Limb (tissue), 2 donors: ENCODE data around the gene TLCD3B.
"Not testable (repeated sequence)": the region's sequence is repeated elsewhere in the genome, so short reads cannot be mapped to it uniquely, and the experiment has no call there.

Experiments used
- DNase-seq, 2 donors: peaks; one replicate each; pipeline ENCODE4 v3.0.0-alpha.2; 2016; ENCODE audit errors: extremely low spot score in 2 of 2

Gene TLCD3B

DNA sequence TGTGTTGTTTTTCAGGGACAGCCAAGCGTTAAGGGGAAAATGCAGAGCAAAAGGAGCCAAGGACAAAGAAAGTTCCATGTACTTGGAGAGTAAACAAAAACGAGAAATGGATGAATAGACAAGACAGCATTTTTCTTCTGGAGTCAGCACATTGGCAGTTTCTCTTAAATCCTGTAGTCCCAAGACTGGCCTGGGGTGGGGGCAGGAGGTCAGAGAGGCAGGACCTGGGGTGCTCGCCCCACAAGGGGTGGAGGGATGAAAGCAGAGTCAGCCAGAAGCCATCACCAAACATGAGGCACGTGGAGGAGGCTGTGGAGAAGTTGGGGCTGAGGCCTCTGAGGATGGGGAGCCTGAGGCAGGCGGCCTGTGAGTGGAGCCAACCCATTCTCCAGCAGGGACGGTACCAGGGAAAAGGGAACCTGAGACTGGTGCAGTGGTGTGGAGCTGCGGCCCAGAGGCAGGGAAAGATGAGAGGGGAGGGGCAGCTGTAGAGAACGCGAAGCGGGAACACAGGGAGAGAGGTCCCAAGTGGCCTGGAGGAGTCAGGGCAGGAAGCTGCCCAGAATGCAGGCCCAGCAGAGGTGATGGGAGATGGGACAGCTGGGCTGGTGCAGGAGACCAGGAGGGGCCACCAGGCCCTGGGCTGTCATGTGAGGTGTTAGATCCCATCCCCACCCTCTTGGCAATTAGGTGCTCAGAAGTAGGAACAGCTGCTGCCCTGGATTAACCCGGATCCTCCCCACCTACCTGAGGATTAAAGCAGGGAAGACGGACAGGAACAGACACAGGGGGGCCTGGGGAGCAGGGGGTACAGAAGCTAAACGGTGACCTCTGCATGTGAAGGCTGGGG lies 3.3 kb downstream of the TLCD3B start:
- DNase-seq = no peak

DNA sequence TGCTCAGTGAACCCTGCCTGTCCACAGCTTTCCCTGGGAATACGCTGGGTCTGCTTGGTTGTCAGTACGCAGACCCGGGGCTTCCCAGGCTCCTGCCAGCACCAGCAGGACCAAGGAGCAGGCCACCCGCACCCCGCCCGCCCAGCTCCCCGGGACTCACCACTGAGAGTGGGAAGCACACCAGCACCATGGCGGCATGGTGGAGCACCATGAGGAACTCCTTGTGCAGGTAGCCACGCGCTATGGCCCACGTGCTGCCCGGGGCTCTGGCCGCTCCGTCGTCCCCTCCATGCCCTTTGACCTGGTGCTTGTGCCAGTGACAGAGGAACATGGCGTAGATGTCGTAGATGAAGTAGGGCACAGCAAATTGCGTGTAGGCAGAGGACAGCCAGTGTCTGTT lies 4.6 kb downstream of the TLCD3B start:
- no peak for DNase-seq

DNA sequence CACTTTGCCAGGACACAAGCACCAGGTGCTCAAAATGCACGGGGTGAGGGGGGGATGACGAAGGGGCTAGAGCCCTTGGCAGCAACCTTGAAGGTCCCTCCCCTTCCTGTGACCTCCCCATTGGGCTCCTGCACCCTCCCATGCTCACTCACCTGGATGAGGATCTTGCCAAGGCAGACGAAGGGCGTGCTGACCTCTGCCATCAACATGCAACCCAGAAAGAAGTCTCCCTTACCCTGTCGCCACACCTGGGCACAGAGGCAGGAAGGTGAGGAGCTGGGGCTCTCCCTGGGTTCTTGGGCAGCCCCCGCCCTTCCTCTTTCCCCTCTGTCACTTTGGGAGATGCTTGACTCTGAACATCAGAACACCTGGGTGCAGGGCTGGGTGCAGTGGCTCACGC lies 5.5 kb downstream of the TLCD3B start:
- no peak for DNase-seq

DNA sequence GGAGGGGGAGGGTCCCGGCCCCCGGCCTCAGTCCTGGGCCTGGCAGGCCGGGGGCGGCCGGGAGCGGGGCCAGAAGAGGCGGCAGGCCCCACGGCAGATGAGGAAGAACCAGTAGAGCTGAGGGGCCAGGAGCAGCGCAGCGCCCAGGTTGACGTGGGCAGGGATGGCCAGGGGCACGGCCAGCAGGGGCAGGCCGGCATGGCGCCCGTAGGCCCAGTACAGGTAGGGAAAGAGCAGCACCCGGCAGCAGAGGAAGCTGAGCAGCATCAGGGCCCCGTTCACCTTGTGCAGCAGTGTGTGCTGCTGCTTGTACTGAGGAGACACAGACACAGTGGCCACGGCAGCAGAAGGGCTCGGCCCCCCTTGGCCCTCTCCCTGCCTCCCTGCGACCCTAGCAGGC lies 5.9 kb downstream of the TLCD3B start:
- DNase-seq = no peak

DNA sequence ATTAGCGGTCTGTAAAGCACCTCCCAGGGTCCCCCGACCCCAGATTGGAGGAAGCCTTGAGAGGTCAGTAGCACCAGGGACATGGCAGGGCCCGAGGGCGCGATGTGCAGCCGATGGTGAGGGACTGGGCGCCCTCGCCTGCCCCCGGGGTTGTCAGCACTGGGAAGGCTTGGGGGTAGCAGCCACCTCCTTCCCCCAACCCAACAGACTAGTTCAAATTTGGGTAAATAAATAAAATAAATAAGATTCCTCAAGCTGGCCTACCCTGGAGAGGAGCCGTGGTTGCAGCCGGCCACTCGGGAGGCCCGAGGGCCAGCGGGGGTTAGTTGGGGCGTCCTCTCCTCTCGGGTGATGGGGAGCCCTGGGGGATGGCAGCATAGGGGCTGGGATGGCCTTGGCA lies 6.6 kb downstream of the TLCD3B start:
- DNase-seq = no peak

DNA sequence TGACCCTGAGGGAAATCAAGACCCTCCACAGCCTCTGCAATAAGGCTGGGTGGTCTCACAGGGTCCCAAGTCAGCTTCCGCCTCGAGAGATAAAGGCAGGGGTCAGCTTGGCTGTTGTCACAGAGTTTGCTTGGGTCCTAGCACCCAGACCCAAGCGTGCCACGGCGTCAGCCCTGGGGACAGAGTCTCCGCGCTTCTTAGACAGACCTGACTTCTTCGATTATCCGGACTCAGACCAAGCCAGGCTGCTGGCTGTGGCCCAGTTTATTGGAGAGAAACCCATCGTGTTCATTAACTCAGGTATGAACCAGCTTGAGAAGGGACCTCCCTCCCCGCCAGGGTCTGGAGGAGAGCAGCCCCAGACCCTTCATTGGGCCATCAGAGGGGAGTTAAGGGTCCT lies 7.5 kb downstream of the TLCD3B start:
- DNase-seq = no peak

DNA sequence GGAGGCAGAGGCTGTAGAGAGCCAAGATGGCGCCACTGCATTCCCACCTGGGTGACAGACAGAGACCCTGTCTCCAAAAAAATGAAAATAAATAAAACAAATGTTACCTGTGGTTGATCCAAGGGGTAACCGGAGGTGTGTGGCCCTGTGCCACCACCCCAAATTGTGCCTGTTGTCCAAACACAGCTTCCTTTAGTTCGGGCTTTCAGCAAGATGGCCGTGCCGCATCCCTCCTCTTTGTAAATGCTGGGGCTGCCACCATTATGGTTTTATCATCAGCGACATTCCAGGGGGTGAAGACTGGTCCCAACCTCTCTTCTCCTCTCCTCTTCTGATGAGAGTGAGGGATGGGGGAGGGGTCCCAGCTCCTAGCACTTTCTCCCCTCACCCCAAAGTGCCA lies 8.2 kb downstream of the TLCD3B start, which contains the start of gene C16orf92:
Gene C16orf92, plus strand, starts transcription at position 312 of the 400 bp plus-strand sequence. CDS start 143 bp downstream, outside the sequence.
- no peak for DNase-seq

DNA sequence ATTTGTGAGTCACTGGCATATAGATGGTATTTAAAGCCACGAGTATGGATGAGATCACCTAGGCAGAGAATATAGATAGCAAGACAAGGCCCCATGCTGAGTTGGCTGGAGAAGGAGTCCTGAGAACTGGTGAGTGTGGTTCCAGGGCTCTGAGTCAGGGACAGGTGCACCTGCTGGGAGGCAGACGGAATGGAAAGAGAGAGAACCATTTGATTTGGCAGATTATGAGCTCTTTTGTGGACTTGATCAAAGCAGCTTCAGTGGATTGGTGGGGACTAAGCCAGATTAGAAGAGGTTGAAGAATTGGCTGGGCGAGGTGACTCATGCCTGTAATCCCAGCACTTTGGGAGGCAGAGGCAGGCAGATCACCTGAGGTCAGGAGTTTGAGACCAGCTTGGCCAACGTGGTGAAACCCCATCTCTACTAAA lies 12.3 kb downstream of the TLCD3B start:
- DNase-seq = no peak

DNA sequence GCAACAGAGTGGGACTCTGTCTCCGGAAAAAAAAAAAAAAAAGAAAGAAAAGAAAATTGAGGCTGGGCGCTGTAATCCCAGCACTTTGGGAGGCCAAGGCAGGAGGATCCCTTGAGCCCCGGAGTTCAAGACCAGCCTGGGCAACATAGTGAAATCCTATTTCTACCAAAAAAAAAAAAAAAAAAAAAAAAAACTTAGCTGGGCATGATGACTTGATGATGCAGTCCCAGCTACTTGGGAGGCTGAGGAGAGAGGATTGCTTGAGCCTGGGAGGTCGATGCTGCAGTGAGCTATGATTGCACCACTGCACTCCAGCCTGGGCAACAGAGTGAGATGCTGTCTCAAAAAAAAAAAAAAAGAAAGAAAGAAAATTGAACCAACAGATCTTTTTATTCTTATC lies 13.1 kb downstream of the TLCD3B start:
- not testable (repeated sequence) for DNase-seq

DNA sequence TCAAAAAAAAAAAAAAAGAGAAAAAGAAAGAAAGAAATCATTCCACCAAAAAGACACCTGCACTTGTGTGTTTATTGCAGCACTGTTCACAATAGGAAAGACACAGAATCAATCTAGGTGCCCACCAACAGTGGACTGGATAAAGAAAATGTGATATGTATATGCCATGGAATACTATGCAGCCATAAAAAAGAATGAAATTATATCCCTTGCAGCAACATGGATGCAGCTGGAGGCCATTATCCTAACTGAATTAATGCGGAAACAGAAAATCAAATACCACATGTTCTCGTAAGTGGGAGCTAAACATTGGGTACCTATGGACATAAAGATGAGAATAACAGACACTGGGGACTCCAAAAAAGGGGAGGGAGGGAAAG lies 13.8 kb downstream of the TLCD3B start:
- no peak for DNase-seq

DNA sequence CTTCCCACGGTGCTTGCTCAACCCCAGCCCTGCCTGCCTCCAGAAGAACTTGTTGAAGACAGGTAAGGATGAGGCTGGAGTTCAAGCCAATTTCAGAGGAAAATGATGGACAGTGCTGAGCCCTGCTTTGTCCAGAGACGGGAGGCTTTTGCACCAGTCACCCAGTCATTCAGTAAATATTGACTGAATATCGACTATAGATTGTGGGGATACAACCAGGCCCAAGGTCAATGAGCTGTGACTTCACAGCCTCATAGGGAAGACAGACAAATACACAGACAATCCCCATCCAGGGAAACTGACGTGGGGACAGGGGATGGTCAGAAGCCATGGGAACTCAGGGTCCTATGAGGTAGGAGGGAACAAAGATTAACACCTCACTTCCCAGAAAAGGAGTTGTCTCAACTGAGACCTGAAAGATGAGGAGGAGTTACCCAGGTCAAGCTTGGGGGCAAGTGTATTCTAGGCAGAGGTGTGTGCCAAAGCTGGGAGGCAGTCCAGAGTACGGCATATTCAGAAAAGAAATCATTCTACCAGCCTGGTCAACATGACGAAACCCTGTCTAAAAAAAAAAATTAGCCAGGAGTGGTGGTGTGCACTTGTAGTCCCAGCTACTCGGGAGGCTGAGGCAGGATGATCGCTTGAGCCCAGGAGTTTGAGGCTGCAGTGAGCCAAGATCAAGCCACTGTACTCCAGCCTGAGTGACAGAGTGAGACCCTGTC lies 14.4 kb downstream of the TLCD3B start:
- no peak for DNase-seq

DNA sequence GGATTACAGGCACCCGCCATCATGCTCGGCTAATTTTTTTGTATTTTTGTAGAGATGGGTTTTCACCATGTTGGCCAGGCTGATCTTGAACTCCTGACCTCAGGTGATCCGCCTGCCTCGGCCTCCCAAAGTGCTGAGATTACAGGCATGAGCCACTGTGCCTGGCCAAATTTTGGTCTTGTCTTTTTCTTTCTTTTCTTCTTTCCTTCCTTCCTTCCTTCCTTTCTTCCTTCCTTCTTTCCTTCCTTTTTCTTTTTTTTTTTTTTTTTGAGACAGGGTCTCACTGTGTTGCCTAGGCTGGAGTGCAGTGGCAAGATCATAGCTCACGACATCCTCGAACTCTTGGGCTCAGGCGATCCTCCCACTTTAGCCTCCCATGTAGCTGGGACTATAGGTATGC lies 15.6 kb downstream of the TLCD3B start:
- DNase-seq = not testable (repeated sequence)

DNA sequence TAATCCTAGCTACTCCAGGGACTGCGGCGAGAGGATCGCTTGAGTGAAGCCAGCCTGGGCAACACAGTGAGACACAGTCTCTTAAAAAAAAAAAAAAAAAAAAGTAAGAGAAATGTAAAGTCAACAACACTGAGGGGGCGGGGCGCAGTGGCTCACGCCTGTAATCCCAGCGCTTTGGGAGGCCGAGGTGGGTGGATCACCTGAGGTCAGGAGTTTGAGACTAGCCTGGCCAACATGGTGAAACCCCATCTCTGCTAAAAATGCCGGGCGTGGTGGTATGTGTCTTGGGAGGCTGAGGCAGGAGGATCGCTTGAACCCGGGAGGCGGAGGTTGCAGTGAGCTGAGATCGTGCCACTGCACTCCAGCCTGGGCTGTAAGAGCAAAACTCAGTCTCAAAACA lies 18.5 kb downstream of the TLCD3B start:
- not testable (repeated sequence) for DNase-seq

DNA sequence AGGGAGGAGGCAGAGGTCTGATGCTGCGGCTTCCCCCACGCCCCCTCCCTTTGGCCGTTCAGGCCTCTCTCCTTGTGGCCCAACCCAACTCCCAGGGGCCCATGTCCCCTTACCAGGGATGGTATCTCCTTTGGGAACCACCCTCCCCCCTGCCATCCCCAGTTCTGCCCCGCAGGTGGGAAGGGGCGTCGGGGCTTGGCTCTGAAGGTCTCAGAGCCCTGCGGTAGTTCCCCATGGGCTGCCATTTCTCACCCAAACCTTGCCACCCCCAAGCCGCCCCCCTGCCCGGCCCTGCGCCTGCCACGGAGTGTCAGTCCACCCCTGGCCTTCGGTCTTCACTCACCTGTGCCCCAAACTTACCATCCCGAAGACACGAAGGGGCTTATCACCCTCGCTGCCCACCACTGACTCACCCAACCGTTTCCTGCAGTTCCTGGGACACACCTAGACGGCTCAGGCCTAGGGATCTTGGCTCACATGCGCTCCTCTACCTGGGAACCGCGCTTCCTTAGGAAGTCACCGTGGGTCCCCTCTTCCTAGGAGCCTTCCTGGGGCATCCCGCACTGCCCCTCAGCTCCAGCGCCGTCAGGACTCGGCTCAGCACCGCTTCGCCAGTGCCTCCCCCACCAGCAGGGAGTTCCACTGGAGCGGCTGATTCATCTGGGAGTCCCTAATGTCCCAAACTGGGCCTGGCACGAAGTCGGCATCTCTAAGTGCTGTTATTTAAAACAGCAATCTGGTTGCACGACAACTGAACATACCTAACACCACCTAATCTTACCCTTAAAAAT lies 19.2 kb downstream of the TLCD3B start:
- DNase-seq = peak in 1 of 2 donors; percentile 29

DNA sequence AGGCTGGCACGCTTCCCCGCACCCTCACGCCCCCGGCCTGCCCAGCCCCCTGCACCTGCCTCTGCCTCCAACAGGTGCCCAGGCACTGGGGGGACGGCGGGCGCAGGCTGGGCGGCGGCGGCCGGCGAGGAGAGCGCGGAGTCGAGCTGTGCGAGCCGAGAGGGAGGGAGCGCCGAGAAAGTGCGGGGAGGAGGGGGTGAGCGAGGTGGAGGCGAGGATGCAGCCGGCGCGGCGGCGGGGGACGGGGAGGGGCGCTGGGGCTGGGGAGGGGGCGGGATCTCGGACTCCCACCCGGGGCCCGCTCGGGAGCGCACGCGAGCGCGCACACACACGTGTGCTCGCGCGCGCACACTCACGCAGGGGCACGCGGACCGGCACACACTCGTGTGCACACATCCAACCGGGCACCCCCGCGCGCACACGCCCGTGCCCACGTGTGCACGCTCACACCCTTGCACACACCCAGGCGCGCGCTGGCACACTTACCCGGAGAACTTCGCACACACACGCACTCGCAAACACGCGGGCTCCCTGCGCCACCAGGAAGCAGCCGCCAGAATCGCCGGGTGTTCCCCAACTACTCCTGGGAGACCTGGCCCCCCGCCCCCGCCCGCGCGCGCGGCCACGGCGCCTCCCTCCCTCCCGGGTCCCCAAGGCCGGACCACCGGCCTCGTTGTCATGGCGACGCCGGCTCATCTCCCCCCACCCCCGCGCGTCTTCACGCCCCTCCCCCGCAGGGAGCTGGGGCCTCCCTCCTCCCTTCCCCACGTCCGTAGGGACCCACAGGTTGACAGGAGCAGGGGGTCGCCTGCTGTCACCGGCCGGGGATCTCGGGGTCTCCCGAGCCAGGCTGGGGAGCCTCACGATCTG lies 20.0 kb downstream of the TLCD3B start, which contains the start of gene DOC2A:
Gene DOC2A, minus strand, starts transcription at position 184 of the 870 bp plus-strand sequence. CDS start 805 bp downstream, outside the sequence.
- DNase-seq = peak in 1 of 2 donors; percentile 74

DNA sequence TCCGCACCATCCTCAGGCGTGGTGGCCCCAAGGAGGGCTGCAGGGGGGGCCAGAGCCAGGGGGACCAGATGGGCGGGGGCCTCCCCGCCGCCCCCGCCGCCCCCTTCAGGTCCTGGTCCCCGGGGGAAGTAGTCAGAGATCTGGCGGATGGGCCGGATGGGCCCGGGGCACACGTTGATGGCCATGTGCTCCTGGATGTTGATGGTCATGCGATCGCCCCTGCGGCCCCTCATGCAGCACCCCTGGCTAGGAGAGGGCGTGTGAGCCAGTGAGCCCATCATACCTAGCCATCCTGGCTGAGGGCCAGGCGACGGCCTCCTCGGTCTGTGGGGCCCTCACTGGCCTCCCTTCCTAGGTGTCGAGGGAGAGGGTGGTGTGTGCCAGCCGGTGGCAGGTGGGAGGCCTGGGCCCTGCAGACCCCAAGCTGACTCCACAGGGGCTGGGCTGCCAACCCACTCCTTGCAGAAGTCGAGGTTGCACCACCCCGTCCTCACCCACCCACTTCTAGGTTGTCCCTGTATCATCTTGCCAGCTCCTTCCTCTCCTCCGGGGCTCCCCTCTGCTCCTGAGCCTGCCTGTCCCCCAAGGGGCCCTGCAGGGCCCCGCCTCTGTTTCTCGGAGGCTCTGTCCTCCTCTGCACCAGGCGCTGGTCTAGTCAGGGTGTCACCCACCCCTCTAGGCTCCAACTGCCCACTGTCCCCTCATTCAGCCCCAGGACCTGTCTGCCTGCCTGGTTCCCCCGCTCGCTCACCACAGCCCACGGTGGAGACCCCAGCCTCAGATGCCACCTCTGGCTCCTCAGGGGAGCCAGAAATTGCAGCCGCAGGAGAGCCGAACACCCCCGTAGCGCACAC lies 20.9 kb downstream of the TLCD3B start:
- DNase-seq = no peak

DNA sequence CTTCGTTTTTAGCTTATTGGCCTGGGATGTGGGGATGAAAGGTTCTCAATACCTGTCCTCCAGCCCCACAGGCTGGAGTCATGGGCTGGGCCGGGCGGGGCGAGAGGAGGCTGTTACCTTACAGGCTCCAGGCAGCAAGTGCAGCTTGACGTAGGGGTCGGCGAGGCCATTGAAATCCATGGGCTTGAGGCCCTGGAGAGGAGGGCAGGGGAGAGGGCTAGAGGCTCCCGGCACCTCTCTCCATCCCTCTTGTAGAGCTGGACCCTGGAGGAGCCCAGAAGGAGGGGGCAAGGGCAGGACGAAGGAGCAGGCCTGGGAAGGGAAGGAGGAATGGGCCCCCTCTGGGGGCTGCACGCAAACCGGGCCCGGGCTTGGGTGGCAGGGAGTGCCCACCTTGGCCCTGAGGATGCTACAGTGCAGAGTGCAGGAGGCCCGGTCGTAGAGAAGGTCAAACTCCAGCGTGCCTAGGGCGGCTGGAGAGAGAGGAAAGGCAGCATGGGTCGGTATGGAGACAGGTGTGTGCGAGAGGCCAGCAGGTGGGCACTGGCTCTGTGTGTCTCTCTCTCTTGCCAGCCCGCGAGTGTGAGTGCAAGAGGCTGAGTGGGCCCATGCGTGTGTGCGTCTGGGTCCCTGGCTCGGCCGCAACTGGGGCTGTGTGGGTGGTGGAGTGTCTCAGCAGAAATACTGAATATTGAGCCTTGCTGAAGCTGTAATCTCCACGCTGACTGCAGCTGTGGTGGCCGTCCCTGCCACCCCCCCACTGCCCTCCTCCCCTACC lies 21.8 kb downstream of the TLCD3B start:
- DNase-seq = no peak

DNA sequence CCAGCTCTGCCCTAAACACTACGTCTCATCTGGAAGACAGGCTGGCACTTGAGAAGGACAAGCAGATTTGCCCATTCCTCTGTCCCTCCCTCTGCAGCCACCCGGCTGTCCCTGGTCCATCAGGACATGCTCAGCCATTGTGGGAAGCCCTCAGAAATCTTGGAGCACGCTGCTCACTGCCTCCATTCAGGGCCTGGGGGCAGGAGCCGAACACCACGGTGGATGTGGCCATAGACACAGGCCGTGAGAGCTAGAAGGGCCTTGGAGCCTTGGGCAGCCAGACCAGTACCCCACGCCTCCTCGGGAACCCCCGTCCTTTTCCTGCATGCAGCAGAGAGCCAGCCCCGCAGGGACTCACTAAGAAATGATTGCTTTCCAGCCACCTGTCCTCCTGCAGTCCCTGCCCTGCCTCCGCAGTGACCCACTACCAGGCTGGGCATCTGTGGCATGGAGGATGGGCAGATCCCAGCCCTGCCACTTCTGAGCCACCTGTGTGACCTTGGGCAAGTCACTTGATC lies 23.6 kb downstream of the TLCD3B start:
- peak in 1 of 2 donors; percentile 26 for DNase-seq
